Iris pigment epithelial cell (primary cell): ENCODE measurements around the gene BTBD9.

ENCODE experiments used
- DNase-seq: peaks from one replicate; pipeline ENCODE4 v3.0.0-alpha.2; 2011; ENCODE audit warnings: low read depth

Gene BTBD9

GRCh38 chr6:38639498-38640215 is at the start of gene BTBD9:
BTBD9 (minus strand) TSS chr6:38639929.
- DNase-seq = peak; percentile 84

DNA sequence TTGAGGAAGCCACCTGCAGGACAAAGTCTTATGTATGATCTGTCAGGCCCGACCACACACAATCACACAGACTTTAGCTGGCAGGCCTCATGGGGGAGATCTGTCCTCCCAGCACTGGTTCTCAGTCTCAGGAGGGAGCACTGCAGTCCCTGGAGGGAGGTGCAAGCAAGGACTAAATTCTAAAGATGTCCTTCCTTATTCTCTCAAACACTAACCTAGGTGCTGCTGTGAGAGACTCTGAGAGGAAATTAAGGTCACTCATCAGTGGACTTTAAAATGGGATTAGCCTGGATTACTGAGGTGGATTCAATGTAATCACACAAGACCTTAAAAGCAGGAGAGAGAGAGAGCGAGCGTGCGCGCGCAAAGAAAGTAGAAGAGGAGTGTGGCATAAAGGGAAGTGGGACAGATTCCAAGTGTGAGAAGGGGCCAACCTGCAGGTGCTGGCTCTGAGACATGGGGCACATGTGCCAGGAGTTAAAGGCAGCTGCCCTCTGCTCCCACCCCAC is 48.9 kb upstream of the BTBD9 start:
- DNase-seq = no peak

DNA sequence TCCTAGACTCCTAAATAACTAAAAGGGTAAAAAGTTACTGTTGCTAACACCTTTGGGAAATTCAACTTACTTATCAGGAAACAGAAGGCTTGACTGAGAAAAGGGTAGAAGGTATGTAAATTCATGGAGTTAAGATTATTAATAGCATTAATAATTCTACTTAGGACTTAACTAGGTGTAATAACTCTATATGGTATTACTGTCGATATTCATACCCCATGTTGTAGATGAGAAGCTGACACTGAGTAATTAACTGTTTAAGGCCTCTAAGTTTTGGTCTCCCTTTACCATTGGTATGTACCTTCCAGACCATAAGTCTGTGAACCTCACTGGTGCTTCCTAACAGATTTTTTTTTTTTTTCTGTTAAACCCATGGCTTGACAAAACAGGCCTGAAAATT is 47.8 kb upstream of the BTBD9 start:
- DNase-seq = no peak

DNA sequence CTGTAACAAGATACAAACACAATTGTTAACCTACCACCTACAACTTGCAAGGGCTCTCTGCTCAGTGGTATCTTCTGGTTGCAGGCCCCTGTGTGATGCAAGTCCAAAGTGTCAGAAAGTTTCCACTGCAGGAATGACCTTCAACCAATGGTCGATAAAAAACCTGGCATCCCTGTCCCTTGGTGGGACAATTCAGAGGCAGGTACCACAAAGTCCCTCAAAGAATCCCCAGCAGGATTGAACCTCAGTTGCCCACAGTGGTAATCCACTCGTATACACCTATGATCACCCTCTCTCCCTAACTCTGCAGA is 47.3 kb upstream of the BTBD9 start:
- DNase-seq = no peak

- DNase-seq = peak; percentile 35
These were observed 46.7 kb upstream of the BTBD9 start for GRCh38 chr6:38686270-38687042.

DNA sequence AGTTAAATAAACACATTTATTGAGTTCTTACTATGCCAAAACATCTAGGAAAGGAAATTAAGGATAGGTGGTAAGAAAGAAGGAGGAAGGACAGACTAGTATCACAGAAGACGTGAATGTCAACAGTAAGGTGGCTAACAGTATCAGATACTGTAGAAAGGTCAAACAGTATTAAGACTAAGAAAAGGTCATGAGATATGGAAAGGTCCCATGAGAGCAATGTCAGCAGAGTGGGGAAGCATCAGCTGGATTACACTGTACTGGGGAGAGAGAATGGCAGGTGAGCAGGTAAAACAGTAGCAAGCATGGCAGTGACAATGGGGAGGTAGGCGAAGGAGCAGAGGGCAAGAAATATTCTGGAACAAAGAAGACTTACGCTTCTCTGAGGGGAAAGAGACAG is 45.2 kb upstream of the BTBD9 start:
- DNase-seq = no peak

DNA sequence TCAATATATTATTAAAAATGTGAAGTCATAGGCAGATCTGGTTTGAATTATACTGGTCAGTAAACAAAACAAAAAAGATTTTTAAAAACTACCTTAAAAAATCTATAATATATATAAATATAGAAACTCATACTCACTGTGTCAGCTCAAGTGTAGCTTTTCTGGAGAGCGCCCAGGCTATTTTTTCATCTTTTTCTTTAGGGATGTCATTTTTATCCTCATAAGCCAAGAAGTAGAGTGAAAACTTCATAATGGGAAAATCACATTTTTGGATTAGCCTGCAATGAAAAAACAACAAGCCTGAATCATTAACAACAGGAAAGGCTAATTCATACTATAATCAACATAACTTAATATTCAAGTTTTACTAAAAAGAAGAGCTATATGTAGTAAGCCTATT is 44.5 kb upstream of the BTBD9 start:
- no peak for DNase-seq

GRCh38 chr6:38681850-38682249 is 42.1 kb upstream of the BTBD9 start:
- no peak for DNase-seq

- DNase-seq = no peak
These were observed 39.9 kb upstream of the BTBD9 start for GRCh38 chr6:38679668-38680067.

GRCh38 chr6:38678178-38678760 is 38.5 kb upstream of the BTBD9 start:
- DNase-seq = no peak

- no peak for DNase-seq
These were observed 37.3 kb upstream of the BTBD9 start for GRCh38 chr6:38676974-38677544.

GRCh38 chr6:38676236-38676973 is 36.7 kb upstream of the BTBD9 start:
- no peak for DNase-seq

DNA sequence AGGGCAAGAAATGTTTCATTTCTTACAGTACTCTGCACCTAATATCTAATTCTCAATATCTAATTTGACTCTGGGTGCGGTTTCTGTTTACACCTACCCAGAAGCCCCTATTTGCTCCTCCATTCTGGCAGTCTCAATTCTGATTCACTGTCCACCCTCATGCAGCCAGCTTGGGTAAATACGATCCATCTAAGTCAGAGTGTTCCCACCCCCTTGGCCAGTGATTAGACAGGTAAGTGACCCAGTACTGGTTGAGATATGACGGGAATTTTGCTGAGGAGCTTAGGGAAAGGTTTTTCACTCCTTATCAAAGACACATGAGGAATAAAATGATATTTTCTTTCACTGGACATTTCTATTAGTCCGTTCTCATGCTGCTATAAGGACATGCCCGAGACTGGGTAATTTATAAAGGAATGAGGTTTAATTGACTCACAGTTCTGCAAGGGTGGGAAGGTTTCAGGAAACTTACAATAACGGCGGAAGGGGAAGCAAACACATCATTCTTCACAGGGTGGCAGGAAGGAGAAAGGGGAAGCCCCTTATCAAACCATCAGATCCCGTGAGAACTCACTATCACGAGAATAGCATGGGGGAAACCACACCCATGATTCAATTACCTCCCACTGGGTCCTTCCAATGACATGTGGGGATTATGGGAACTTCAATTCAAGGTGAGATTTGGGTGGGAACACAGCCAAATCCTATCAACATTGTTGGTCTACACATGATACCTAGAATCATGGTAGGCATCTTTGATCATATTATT is 33.9 kb upstream of the BTBD9 start:
- no peak for DNase-seq

DNA sequence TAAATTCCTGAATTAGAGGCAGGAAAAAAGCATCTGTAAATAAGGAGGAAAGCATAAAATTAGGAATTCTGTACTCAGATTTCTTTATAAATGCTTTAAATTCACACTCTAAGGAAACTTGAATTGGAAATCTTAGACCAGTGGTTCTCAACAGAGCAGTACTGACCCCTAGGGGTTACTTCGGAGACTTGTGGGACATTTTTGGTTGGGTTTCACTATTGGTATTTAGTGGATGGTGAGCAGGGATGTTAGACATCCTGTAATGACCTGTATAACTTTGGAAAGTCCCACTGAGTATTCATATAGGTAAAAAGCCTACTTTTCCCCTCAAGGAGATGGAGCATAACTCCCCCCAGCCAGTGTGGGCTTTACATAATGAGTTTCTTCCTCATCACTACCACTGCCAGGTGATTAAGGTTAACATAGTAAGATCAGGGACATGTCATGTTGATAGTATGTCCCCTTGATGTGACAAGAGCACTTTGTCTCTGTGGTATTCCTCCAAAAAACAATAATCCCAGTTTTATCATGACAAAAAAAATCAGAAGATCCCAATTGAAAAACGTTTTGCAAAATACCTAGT is 32.2 kb upstream of the BTBD9 start:
- peak; percentile 70 for DNase-seq

DNA sequence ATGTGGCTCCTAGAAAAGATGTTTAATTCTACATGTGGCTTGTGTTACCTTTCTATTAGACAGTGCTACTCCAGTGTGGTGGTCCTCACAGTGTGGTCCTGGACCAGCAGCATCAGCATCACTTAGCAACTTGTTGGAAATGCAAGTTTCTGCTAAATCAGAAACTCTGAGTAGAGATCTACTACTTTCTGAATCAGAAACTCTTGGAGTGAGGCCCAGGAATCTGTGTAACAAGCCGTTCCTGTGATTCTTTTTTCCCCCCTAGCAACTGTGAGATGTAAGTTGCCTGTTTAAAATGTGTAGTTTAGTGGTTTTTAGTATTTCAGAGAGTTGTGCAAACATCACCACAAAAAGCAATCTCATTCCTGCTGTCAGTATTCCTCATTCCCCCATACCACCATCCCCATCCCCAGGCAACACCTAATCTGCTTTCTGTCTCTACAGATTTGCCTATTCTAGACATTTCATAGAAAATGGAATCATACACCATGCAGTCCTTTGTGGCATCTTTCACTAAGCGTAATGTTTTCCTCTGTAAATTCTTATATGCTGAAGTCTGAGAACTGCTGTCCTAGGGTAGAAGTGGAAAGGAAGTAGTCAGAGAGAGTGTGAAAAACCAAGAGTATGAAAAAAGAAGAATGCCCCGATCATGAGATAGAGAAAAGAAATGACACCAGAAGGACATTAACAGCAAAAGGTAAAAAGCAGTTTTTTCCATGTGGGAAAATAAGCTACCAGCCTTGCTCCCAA is 18.9 kb upstream of the BTBD9 start:
- no peak for DNase-seq

DNA sequence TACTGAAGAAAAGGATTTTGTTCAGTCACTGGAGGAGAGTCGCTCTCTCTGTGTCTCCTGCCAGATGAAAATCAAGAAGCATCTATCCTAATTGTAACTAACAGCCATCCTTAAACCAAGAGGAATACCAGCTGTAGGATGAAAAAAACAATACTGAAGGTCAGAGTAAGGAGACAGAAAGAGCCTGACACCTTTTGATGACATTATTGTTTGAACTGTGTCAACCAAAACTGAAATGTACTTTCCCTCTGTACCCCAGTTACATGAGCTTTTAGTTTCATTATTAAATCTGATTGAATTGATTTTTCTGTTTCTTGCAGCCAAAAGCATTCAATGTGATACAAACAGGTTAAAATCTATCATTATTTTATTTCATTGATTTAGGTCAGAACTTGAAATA is 17.2 kb upstream of the BTBD9 start:
- no peak for DNase-seq

DNA sequence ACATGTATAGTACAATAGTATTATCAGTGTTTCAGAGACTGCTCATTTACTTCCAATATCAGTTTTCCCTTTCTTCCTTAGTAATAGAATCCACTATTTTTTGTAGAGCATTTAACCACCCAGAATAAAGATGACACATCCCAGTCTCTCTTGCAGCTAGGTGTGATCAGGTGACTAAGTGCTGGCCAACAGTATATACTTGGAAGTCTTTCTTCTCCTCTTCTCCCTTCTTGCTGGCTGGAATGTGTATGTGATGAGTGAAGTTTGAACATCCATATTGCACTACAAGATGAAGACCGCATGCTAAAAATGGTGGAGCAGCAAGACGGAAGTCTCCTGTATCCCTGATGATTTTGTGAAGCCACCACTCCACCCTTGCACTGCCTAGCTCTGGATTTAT is 14.5 kb upstream of the BTBD9 start:
- DNase-seq = no peak

GRCh38 chr6:38651121-38651784 is 11.5 kb upstream of the BTBD9 start:
- DNase-seq = peak; percentile 27

DNA sequence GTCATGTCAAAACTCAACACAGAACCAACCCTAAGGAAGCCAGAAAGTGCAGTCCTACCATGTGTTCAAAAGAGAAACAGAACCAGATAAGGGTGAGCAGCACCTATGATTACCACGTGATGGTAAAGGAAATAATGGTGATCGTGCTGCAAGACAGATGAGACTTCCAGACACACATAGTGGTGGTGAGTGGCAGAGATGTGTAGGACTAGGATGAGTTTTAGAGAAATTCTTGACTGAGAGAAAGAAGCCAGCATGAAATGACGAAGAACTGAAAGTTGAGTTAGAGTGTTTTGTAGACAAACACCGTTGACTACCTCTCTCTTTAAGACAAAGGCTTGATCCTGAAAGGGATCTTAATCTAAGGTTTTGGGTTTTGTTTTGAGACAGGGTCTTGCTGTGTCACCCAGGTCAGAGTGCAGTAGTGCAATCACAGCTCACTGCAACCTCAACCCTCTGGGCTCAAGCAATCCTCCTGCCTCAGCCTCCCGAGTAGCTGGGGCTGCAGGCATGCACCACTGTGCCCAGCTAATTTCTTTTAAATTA is 10.6 kb upstream of the BTBD9 start:
- no peak for DNase-seq
